KBM-7 (cell line): ENCODE results near the gene TAS1R1.
A peak's percentile ranks its signal among the peaks of the same experiment; 100 is the strongest.

ENCODE experiments used
- DNase-seq: peaks from one replicate; pipeline ENCODE4 v3.0.0-alpha.2; 2015
- in situ Hi-C: fragments of 300-500 bp; cut with MboI; formaldehyde crosslinking; loops from 2 replicates; pipeline ENCODE4 v1.14.3; 2020; ENCODE audit warnings: low sequenced_read_pairs, low pct_unique_long_range_greater_than_20kb, mixed read lengths

The TAS1R1 gene

GRCh38 chr1:6623269-6623965, 68.3 kb downstream of the TAS1R1 start:
- DNase-seq = no peak
- in situ Hi-C loops = no loop called here

GRCh38 chr1:6624710-6625583, 69.8 kb downstream of the TAS1R1 start, which contains the start of gene THAP3:
TSS of gene THAP3 (plus strand) at chr1:6624868. CDS start at chr1:6625219, 351 bp downstream.
- DNase-seq = peak; percentile 74
- in situ Hi-C loops = no loop called here

DNA sequence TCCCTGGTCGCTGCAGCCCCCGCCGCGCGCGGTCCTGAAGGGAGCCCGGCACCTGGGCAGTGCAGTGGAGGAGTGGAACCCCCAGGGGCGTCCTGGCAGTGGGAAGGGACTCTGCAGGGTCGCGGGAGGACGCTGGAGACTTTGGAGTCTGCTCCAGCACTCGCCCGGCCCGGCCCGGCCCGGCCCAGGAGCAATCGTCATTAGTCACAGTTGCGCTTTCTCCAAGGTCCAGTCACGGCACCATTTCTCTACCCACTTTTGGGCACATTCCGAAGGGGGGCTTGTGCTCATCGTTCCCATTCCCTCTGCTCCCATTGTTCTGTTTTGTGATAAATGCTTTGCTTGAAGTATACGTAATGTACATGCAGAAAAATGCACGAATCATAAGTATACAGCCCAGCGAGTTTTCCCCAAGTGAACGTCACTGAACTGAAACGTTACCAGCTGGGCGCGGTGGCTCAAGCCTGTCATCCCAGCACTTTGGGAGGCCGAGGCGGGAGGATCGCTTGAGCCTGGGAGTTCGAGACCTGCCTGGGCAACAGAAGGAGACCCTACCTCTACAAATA, 70.6 kb downstream of the TAS1R1 start:
- DNase-seq = peak; percentile 18
- in situ Hi-C loops = no loop called here

DNA sequence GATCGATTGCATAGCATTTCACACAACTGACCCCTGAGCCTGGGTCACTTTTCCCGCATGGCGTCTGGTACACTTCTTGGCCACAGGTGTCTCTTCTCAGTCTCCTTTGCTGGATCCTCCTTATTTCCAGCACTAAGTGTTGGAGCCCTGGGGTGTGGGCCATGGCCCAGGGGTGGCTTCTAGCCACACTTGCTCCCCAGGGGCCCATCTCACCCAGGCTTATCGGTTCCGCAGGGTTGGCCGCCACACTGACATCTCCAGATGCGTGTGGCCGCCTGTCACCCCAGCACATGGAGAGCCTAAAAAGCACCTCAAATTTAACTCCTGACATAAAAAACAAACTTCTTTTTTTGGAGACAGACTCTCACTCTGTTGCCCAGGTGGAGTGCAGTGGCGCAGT, 71.9 kb downstream of the TAS1R1 start:
- no peak for DNase-seq
- in situ Hi-C loops = no loop called here

- no peak for DNase-seq
- in situ Hi-C loops = no loop called here
Observed at GRCh38 chr1:6627841-6628545, 72.9 kb downstream of the TAS1R1 start.

DNA sequence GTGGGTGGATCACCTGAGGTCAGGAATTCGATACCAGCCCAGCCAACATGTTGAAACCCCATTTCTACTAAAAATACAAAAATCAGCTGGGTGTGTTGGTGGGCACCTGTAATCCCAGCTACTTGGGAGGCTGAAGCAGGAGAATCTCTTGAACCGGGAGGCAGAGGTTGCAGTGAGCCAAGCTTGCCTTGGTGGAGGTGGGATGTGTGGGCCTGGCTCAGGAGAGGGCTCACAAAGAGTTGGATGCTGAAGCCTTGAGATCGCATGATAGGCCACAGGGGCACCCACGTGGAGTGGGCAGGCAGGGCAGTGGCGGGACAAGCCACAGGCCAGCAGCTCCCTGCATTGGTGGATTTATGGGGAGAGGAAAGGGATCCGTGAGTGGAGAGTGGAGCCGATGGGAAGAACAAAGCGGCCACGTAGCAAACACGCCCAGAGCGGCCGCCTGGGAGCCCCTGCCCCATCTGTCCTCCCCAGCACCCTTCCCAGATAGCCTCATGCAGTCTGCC, 73.9 kb downstream of the TAS1R1 start:
- in situ Hi-C loops = no loop called here
- no peak for DNase-seq
